SU-DHL-6 (cell line): Measurements from ENCODE around the gene TAF1C.
A peak's percentile ranks its signal among the peaks of the same experiment; 100 is the strongest.

Experiments
- H2AFZ ChIP-seq: fragments of 200-600 bp; sonication (generic); 2 replicates; pipeline ENCODE4 v1.6.1; 2014; ENCODE audit warnings: low read depth, mild to moderate bottlenecking, moderate library complexity, mixed read lengths, antibody characterized with exemption, low read length; ENCODE audit not compliant: severe bottlenecking
- H3F3A ChIP-seq: fragments of 200-600 bp; shearing (Covaris generic); 2 replicates; pipeline ENCODE4 v1.6.0; 2016; ENCODE audit warnings: antibody characterized with exemption, mild to moderate bottlenecking; ENCODE audit not compliant: insufficient read depth
- H3K27ac ChIP-seq: fragments of 200-600 bp; sonication (generic); 2 replicates; pipeline ENCODE4 v1.5.1; 2016; ENCODE audit warnings: low read depth, mild to moderate bottlenecking, low read length, moderate library complexity, mixed read lengths
- H3K27me3 ChIP-seq: fragments of 200-600 bp; sonication (generic), shearing (Covaris generic); 2 replicates; pipeline ENCODE4 v1.6.0; 2014; ENCODE audit warnings: mild to moderate bottlenecking, low read length
- H3K36me3 ChIP-seq: fragments of 200-600 bp; sonication (generic); 2 replicates; pipeline ENCODE4 v1.6.1; 2014; ENCODE audit warnings: mild to moderate bottlenecking, low read length, mixed read lengths
- H3K4me2 ChIP-seq: fragments of 300-600, 200-600 bp; shearing (Covaris generic), sonication (generic); 2 replicates; pipeline ENCODE4 v1.6.0; 2014; ENCODE audit warnings: low read length, low read depth, mild to moderate bottlenecking; ENCODE audit not compliant: poor library complexity, severe bottlenecking
- H3K4me3 ChIP-seq: fragments of 200-600 bp; sonication (generic); 2 replicates; pipeline ENCODE4 v1.5.1; 2014; ENCODE audit warnings: antibody characterized with exemption, low read length, mild to moderate bottlenecking, mixed read lengths; ENCODE audit not compliant: insufficient read depth, poor library complexity, severe bottlenecking
- H3K79me2 ChIP-seq: fragments of 200-600 bp; sonication (generic); 2 replicates; pipeline ENCODE4 v1.6.1; 2014; ENCODE audit warnings: mild to moderate bottlenecking, low read length, moderate library complexity; ENCODE audit not compliant: insufficient read depth
- H3K9ac ChIP-seq: fragments of 200-600 bp; sonication (generic); 2 replicates; pipeline ENCODE4 v1.7.0; 2014; ENCODE audit warnings: mild to moderate bottlenecking, low read length
- H3K9me2 ChIP-seq: fragments of 200-600 bp; sonication (generic); replicated peaks from 2 replicates; pipeline ENCODE4 v1.6.1; 2014; ENCODE audit warnings: low read length; ENCODE audit not compliant: insufficient read depth
- H3K9me3 ChIP-seq: fragments of 200-600 bp; sonication (generic); 2 replicates; pipeline ENCODE4 v1.6.1; 2014; ENCODE audit warnings: low read length, mixed read lengths; ENCODE audit not compliant: insufficient read depth
- H4K20me1 ChIP-seq: fragments of 200-600 bp; sonication (generic); 2 replicates; pipeline ENCODE4 v1.6.1; 2014; ENCODE audit warnings: low read depth, mild to moderate bottlenecking, antibody characterized with exemption, low read length, moderate library complexity, mixed read lengths
- EZH2phosphoT487 ChIP-seq: fragments of 200-600 bp; sonication (generic), shearing (Covaris generic); conservative IDR thresholded peaks from 2 replicates; pipeline ENCODE4 v1.6.1; 2018; ENCODE audit warnings: mild to moderate bottlenecking, antibody characterized with exemption, low read length, moderate library complexity, mixed read lengths
- TF ChIP-seq, protein P1 (sequence below): fragments of 200-600 bp; sonication (generic); IDR thresholded peaks from one replicate; pipeline ENCODE4 v1.5.1; 2017; ENCODE audit warnings: antibody characterized with exemption, mild to moderate bottlenecking, low read length, moderate library complexity; ENCODE audit not compliant: insufficient read depth, poor library complexity, severe bottlenecking

The TAF1C gene

GRCh38 chr16:84137287-84137686 is 49.6 kb downstream of the TAF1C start:
- Histone ChIP-seq H3K4me3 (no peak overlapping the region), H3K27me3 (no peaks in the 10 kb centered on the region), H2AFZ (no peak overlapping the region), H3K27ac (no peak overlapping the region), H4K20me1 (no peaks in the 10 kb centered on the region; the same call in 1 of the 2 replicates), H3K9ac (no peak overlapping the region), H3K4me2 (no peak overlapping the region), H3K9me2 (no peaks in the 10 kb centered on the region), H3K36me3 (no peaks in the 10 kb centered on the region), H3F3A (peaks cover 5% of the 10 kb centered on the region; the same call in 1 of the 2 replicates), H3K79me2 (peaks cover 5% of the 10 kb centered on the region; the same call in 1 of the 2 replicates), H3K9me3 (no peaks in the 10 kb centered on the region)
- TF ChIP-seq, protein P1, sequence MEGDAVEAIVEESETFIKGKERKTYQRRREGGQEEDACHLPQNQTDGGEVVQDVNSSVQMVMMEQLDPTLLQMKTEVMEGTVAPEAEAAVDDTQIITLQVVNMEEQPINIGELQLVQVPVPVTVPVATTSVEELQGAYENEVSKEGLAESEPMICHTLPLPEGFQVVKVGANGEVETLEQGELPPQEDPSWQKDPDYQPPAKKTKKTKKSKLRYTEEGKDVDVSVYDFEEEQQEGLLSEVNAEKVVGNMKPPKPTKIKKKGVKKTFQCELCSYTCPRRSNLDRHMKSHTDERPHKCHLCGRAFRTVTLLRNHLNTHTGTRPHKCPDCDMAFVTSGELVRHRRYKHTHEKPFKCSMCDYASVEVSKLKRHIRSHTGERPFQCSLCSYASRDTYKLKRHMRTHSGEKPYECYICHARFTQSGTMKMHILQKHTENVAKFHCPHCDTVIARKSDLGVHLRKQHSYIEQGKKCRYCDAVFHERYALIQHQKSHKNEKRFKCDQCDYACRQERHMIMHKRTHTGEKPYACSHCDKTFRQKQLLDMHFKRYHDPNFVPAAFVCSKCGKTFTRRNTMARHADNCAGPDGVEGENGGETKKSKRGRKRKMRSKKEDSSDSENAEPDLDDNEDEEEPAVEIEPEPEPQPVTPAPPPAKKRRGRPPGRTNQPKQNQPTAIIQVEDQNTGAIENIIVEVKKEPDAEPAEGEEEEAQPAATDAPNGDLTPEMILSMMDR = no peak
- TF ChIP-seq EZH2phosphoT487 = no peak

- H3K9me3 ChIP-seq = no peaks in the 10 kb centered on the region
- no peak overlapping the region for H2AFZ ChIP-seq
- no peaks in the 10 kb centered on the region for H3K36me3 ChIP-seq
- no peaks in the 10 kb centered on the region for H3K27me3 ChIP-seq
- H3K27ac ChIP-seq = no peak overlapping the region
- no peaks in the 10 kb centered on the region; the same call in 1 of the 2 replicates for H4K20me1 ChIP-seq
- peaks cover 2% of the 10 kb centered on the region; the same call in 1 of the 2 replicates for H3F3A ChIP-seq
- H3K9me2 ChIP-seq = no peaks in the 10 kb centered on the region
- H3K79me2 ChIP-seq = no peaks in the 10 kb centered on the region; the same call in 1 of the 2 replicates
- no peak overlapping the region for H3K9ac ChIP-seq
- TF ChIP-seq, protein P1 = no peak
- TF ChIP-seq EZH2phosphoT487 = no peak
- no peak overlapping the region for H3K4me3 ChIP-seq
- no peak overlapping the region for H3K4me2 ChIP-seq
These were observed 50.3 kb downstream of the TAF1C start for GRCh38 chr16:84136331-84137125.

DNA sequence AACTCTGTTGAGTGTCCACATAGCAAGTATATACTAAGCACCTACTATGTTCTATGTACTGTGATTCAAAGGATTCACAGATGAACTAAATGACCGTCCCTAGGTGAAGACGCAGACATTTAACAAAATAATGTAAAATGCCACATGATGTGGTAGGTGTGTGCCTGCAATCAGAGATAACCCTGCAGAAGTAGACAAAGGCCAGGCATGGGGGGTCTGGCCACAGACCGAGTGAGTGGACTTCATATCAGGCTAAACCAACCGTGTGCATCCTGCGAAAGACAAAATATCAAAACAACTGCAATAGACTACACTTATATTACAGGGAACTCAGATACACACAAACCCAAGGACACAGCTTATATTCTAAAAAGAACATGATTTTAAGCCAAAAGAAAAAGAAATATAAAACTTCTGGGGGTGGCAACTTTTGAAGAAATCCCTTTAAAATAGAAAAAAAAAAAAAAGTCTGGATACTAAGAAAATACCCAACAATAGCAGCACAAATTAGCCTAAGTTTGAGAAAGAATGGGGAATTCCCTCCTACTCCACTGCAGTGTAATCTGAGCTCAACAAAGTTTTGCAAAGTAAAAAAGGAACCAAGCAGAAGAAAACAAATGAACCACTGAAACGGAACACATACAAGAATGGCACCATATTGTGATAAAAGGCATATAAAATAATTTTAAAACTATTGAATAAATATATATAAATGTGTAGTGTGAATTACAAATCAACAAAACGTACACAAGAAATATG is 54.2 kb downstream of the TAF1C start:
- no peaks in the 10 kb centered on the region; the same call in 1 of the 2 replicates for H4K20me1 ChIP-seq
- no peaks in the 10 kb centered on the region for H3K9me2 ChIP-seq
- H3F3A ChIP-seq = no peaks in the 10 kb centered on the region
- H3K9me3 ChIP-seq = no peaks in the 10 kb centered on the region
- peak overlapping the region; percentile 12 for H3K4me3 ChIP-seq
- H3K79me2 ChIP-seq = no peaks in the 10 kb centered on the region; the same call in 1 of the 2 replicates
- no peak overlapping the region for H3K9ac ChIP-seq
- no peaks in the 10 kb centered on the region; the same call in 1 of the 2 replicates for H3K36me3 ChIP-seq
- H3K27me3 ChIP-seq = no peaks in the 10 kb centered on the region
- peak overlapping the region; percentile 47 for H3K4me2 ChIP-seq
- TF ChIP-seq, protein P1 = no peak
- TF ChIP-seq EZH2phosphoT487 = no peak
- H2AFZ ChIP-seq = no peak overlapping the region
- peak overlapping the region; percentile 42 for H3K27ac ChIP-seq
